Measurements from ENCODE around the gene KIAA1586.
"Not testable (repeated sequence)": the region's sequence is repeated elsewhere in the genome, so short reads cannot be mapped to it uniquely, and the experiment has no call there.

The KIAA1586 gene, protein sequence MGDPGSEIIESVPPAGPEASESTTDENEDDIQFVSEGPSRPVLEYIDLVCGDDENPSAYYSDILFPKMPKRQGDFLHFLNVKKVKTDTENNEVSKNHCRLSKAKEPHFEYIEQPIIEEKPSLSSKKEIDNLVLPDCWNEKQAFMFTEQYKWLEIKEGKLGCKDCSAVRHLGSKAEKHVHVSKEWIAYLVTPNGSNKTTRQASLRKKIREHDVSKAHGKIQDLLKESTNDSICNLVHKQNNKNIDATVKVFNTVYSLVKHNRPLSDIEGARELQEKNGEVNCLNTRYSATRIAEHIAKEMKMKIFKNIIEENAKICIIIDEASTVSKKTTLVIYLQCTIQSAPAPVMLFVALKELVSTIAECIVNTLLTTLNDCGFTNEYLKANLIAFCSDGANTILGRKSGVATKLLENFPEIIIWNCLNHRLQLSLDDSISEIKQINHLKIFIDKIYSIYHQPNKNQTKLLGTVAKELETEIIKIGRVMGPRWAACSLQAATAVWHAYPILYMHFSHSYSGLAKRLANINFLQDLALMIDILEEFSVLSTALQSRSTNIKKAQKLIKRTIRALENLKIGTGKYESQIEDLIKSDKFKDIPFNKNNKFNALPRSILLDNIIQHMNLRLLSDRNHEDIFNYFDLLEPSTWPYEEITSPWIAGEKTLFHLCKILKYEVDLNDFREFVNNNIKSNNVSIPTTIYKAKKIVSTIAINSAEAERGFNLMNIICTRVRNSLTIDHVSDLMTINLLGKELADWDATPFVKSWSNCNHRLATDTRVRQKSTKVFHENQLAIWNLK

DNA sequence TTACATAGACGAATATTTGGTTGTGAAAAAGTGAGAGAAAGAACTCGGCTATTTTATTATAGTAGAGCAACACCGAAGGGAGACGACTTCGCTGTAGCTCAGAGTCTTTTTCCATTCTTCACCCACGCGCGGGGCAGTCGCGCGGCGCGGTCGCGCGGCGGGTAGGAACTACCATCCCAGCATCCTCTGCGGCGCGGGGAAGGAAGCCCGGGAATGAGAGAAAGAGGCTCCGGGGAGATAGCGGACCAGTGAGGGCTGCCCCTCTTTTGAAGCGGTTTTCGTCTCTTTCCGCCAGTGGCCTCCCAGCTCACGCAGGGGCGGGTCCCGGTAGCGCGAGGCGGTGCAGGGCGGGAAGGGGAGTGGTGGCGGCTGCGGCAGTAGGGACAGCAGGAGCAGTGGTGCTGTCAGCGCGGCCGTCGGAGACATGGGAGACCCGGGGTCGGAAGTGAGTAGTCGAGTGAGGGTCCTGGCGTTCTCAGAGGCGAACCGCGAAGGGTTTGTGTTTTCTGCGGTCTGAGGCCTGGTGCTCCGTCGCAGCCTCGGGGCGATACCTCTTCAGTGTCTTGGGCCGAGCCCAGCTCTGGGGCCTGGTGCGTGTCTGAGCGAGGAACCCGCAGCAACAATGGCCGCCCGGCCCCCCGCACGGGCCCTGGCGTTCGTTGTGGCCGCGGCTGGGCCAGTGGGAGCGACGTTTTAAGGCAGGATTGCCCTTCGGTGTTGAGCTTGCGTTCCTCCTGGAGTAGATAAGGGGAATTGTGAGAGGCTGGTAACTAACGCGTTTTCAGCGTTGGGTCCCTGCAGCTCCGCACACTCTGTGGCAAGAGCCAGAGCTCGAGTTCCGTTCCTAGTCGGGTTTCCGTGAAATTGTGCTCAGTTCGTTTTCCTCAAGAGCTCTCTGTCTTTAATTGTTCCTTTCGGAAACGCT lies at the start of gene KIAA1586:
Gene KIAA1586 (plus strand): TSS at position 362 of the 925 bp plus-strand sequence. CDS start 63 bp downstream, at position 425.
- DNase-seq (ENCODE audit: low spot score): peak; percentile 91

DNA sequence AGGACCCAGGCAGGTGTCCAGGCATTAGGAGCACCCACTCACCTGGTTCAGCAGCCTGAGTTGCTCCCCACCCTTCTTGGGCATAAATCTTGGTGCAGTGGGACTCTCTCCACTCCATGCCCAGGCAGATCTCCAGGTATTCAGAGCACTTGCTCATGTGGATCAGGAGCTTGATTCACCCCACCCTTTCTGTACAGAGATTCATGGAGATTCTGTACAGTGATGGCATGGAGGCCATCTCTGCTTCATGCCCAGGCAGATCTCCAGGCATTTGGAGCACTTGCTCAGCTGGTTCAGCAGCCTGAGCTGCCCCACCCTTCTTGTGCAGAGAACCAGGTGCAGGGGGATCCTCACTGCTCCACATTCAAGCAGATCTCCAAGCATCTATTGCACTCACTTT lies 47.4 kb upstream of the KIAA1586 start:
- DNase-seq (ENCODE audit: low spot score): no peak

DNA sequence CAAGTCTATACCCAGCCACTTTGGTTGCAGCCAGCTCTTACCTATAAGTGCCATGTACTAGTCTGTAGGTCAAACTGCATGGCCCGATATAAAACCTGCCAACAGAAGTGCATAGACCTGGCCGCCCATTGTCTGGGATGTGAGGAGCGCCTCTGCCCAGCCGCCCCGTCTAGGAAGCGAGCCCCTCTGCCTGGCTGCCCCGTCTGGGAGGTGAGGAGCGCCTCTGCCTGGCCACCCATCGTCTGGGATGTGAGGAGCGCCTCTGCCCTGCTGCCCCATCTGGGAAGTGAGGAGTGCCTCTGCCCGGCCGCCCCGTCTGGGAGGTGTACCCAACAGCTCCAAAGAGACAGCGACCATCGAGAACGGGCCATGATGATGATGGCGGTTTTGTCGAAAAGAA lies 46.7 kb upstream of the KIAA1586 start:
- DNase-seq (ENCODE audit: low spot score): not testable (repeated sequence)

DNA sequence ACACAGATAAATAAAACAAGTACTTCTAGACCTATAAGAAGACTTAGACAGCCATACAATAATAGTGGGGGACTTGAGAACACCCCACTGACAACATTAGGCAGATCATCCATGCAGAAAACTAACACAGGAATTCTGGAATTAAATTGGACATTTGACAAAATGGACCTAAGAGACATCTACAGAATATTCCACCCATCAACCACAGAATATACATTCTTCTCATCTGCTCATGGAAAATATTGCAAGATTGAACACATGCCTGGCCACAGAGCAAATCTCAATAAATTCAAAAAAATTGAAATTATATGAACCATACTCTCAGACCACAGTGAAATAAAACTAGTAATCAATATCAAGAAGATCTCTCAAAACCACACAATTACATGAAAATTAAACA lies 44.3 kb upstream of the KIAA1586 start:
- DNase-seq (ENCODE audit: low spot score): no peak

DNA sequence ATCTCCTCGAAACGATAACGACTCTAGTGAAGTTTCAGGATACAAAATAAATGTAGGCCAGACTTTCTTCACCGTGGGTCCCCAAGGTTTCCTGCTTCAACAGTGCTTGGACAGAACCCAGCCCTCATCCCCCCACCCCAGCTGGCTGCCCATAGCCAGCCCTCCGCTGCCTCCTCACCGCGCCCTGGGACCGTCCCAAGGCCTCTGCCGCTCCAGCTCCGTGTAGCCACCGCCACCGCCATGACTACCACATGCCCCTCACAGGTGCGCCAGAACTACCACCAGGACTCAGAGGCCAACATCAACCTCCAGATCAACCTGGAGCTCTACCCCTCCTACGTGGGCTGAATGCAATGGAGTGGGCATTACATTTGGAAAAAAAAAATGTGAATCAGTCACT lies 42.2 kb upstream of the KIAA1586 start:
- no peak for DNase-seq (ENCODE audit: low spot score)

DNA sequence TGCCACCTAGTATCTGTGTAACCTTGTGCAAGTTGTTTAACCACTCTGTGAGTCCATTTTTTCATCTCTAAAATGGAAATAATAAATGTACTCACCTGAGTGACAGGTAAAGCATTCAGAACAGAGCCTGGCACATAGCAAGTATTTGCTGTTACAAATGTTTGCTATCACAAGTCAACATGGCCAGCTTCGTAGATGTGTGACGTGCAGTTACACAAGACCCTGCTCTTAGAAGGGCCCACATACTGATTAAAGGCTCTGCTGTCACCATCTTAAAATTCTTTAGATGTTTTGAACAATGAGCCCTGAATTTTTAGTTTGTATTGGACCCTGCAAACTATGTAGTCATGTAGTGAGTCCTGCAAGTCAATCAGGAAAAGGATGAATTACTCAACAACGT lies 40.4 kb upstream of the KIAA1586 start:
- DNase-seq (ENCODE audit: low spot score): no peak

DNA sequence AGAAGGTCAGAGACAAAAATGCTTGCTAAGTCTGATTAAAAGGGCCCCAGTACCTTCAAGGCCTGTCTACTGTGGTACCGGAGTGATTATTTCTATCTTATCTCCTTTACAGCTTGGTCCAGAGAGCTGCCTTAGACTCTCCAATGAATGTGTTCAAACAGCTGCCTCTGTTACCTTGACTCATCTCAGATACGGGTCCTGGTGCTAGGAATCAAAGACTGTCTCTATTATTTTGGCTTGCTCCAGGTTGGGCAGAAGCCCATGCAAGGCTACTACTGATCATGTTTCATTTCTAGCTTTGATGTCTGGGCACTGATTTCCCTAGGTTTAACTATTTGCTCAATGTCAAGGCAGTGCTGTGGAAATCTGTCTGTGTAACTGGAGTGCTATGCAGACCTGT lies 38.4 kb upstream of the KIAA1586 start:
- not testable (repeated sequence) for DNase-seq (ENCODE audit: low spot score)

DNA sequence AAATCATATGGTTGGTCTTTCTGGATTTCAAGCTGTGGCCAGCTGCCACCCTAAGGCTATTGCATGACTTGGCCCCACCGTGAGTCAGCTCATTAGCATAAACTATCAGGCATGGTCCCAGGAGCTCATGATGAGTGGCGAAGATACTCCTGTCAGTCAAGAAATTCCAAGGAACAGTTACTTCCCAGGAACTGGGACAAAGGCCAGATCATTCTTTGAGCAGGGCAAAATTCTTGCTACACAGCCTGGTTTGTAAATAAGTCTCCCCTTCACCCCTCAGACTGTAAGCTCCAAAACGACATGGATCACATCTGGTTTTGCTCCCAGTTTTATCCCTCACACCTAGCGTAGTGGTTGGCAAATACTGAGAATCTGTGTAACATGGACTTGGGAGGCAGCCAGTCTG lies 33.0 kb upstream of the KIAA1586 start:
- no peak for DNase-seq (ENCODE audit: low spot score)

DNA sequence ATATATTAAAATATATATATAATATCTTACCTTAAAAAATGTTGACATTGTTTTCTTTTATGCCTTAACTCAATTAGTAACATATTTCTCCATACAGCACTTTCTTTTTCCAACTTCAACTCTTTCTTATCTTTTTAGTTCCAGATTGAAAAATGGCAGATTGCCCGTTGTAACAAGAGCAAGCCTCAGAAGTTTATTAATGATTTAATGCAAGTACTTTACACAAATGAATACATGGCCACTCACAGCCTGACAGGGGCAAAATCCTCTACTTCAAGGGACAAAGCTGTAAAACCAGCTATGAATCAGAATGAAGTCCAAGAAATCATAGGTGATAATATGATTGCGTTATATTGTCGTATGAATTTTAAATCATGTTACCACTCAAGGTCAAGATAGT lies 29.4 kb upstream of the KIAA1586 start:
- no peak for DNase-seq (ENCODE audit: low spot score)

DNA sequence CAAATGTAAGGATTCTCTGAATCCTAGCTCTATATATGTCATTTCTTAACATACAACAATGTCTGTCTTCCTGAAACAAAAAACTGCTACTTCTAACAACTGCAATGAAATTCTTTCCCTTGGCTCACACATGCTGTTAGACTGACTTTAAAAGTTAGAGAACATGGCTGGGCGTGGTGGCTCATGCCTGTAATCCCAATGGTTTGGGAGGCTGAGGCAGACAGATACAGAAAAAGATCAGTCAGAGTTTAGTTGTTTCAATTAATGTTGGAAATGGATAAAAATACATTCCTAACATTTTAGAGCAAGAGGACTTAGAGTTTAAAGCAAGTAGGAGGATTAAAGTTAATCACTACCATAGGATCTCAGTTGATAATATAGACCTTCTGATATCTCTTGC lies 28.7 kb upstream of the KIAA1586 start:
- DNase-seq (ENCODE audit: low spot score): no peak

DNA sequence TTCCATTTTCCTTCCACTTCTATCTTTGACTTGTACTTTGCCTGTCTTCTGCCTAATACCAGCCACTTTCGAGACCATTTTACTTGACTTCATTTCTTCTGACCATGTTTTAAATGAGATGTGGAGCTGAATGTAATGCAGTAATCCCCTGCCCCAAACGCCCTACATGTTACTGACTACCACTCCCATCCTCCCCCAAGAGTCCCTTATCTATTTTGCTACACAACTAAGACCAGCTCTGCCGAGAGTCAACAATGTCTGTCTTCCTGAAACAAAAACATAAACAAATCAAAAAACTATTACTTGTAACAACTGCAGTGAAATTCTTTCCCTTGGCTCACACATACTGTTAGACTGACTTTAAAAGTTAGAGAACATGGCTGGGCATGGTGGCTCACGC lies 27.1 kb upstream of the KIAA1586 start:
- no peak for DNase-seq (ENCODE audit: low spot score)

DNA sequence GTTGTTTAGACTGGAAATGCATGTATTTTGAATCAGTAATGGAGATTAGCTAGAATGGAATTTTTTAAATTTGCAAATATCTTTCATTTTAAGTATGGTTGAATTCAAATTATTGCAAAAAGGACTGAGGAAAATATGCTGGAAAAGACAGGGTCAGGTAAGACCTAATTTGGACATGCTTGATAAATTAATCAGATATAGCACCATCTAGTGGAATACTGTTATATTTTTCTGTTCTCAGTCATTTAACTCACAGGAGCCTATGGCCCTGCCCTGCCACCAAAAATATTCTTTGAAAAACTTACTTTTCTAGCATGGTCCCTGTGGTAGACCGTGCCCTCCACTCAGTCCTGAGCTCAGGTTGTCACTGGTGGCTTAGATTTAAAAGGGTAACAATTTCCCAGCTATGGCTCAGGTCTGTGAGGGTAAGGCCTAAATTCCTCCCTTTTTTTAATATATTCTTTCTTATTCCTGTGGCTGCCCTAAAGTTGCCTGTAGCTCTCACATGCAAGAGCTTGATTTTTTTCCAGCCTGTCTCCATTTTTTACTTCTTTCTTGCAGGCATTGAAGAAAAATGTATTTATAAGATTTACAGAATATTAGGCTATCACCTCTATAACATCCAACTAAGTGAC lies 25.3 kb upstream of the KIAA1586 start:
- peak; percentile 50 for DNase-seq (ENCODE audit: low spot score)

DNA sequence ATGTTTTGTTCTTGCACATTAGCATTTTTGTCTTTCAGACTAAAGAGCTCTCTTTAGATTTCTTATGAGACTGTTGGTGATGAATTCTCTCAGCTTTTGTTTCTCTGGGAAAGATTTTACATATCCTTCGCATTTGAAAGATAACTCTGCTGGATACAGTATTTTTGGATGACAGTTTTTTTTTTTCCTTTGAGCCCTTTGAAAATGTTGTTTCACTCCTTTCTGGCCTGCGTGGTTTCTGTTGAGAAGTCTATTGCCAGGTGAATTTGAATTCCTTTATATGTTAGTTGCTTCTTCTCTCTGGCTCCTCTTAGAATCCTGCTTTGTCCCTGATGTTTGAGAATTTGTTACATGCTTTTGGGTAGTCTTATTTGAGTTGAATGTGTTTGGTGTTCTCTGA lies 22.2 kb upstream of the KIAA1586 start:
- no peak for DNase-seq (ENCODE audit: low spot score)

DNA sequence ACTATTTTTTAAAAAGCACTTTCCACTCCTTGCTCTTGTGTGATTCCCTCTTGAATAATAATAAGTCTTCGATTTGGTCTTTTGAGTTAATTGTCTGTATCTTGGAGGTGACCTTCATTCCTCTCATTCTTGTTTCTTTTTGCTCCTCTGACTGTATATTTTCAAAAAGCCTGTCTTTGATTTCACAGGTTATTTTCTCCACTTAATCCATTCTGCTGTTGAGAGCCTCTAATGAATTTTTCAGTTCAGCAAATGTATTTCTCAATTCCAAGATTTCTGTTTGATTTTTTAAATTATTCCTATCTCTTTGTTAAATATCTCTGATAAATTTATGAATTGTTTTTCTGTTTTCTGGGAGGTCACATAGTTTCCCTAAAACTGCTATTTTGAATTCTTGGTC lies 21.7 kb upstream of the KIAA1586 start:
- no peak for DNase-seq (ENCODE audit: low spot score)

DNA sequence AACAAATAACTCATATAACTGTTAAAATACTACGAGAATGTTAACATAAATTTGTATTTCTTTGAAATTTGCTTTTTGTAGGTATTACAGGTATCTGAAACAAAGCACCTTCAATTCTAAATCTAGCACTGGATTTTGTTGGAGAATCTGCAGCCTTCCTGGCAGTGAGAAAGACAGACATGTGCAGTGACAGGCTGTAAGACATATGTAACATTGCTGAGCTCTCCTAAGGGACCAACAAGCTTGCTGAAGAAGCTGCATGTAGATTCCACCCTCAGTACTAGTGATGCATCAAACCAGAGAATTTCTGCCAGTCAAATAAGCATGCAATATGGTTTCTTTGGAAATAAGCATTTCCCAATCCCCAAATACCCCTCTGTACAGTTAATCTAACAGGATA lies 20.5 kb upstream of the KIAA1586 start:
- no peak for DNase-seq (ENCODE audit: low spot score)

DNA sequence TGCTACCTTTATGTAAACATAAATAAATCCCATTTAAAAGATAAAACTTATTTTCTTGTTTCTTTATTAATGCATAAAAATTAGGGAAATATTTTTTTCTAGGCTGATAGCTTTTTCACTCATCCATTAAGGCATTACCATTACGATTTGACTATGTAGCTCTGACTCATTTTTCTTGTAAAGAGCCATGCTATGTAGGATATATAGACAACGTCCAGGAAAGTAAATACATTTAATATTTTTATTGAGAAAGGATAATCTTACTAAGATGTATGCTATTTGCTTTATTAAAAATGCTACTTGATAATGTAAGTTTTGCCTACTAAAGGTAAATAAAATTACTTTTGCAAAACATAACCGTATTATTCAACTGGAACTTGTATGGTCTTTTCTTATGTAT lies 19.2 kb upstream of the KIAA1586 start:
- DNase-seq (ENCODE audit: low spot score): no peak

DNA sequence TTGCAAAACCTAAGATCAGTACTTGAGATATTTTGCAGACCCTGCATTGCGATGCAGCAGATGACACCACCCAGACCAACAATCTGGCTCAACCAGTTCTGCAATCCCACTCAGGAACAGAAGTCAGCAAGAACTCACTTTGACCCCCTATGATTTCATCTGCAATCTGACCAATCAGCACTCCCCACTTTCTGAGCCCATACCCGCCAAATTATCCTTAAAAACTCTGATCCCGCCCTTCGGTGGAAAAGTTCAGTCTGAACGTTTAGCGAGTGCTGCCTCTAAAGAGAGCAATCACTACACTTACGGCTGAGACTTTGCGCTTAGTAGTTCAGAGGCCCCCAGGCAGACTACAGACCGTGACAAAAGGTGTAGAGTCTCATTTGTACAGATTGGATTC lies 17.3 kb upstream of the KIAA1586 start:
- no peak for DNase-seq (ENCODE audit: low spot score)

DNA sequence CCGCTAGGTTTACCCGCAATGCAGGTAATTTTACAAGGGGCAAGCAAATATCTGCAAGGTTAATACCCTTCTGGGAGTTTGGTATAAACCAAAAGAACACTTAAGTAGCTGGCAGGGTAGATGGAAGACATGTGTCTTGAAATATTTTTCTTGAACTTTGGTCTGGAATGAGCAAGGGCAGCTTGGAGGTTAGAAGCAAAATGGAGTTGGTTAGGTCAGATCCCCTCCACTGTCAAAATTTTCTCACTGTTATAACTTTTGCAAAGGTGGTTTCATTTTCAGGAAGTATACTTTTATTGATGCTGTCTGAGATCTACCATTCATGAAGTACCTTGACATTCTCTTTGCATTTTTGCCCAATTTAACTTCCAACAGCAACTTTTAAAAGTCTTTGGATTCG lies 13.3 kb upstream of the KIAA1586 start:
- no peak for DNase-seq (ENCODE audit: low spot score)

DNA sequence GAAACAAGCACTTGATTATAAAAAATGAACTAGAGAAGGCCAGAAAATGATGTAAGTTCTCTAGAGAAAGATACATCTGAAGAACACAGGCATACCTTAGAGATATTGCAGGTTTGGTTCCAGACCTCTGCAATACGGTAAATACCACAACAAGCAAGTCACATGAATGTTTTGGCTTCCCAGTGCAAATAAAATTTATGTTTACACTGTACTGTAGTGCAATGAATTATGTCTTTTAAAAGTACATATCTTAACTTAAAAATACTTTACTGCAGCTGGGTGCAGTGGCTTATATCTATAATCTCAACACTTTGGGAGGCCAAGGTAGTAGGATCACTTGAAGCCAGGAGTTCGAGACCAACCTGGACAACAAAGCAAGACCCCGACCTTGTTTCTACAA lies 10.9 kb upstream of the KIAA1586 start:
- no peak for DNase-seq (ENCODE audit: low spot score)

DNA sequence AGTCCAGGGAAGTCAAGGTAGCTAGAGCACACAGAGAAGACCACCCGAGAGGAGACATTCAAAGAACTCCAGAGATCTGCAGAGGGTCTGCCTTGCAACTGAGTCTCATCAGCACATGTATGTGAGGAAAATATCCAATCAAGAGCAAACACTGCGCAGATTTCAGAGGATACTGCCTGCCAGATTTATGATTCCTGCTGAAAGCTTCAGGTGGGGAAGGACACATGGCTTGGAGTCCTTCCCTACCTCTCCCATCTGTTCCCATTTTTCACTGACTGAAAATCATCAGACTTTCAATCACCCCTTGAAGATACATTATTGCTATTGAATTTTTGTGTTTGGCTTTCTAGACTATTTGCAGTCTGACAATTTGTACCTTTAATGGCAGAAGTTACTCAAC lies 7.6 kb upstream of the KIAA1586 start:
- DNase-seq (ENCODE audit: low spot score): no peak

DNA sequence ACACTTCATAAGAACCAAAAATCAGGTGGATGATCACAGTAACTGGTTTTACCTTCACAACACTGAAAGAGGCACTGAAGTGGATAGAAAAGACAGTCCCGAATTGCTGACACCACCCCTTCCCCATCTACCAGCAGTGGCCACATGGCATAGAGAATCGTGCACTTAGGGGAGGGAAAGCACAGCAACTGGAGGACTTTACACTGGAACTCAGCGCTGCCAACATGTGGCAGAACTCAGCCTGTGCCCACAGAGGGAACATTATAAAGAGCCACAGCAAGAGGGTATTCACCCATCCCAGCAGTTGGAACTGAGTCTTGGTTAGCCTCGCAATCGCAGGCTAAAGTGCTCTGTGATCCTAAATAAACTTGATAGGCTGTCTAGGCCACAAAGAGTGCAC lies 6.5 kb upstream of the KIAA1586 start:
- no peak for DNase-seq (ENCODE audit: low spot score)

DNA sequence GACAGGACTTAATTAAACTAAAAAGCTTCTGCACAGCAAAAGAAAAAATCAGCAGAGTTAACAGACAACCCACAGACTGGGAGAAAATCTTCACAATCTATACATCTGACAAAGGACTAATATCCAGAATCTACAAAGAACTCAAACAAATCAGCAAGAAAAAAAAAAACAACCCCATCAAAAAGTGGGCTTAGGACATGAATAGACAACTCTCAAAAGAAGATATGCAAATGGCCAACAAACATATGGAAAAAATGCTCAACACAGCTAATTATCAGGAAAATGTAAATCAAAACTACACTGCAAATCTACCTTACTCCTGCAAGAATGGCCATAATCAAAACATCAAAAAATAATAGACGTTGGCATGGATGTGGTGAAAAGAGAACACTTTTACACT lies 2.4 kb upstream of the KIAA1586 start:
- DNase-seq (ENCODE audit: low spot score): not testable (repeated sequence)

All from activated CD4-positive, alpha-beta T cell treated with anti-CD3 and anti-CD28 coated beads, Interleukin-2, Interleukin-4, amounts not matched to agents 100 ng/mL and 50 ng/mL, durations not matched to agents 16 hours and 8 hours (primary cell).